Colonic mucosa (tissue), 4 donors: Measurements from ENCODE around the gene VARS2. TPM values are rescaled to one million over a fixed set of nuclear protein-coding genes. Genes with fewer than 3 reads are reported as not detected.

Source experiments
- DNase-seq: peaks from one replicate; pipeline ENCODE4 v3.0.0-alpha.2; 2020
- H3K27ac ChIP-seq: fragments of 200-600 bp; one replicate; pipeline ENCODE4 v1.8.0; 2021
- H3K27me3 ChIP-seq: fragments of 200-600 bp; one replicate; pipeline ENCODE4 v1.8.0; 2021
- H3K36me3 ChIP-seq: fragments of 200-600 bp; one replicate; pipeline ENCODE4 v1.8.0; 2021
- H3K4me1 ChIP-seq: fragments of 200-600 bp; one replicate; pipeline ENCODE4 v1.8.0; 2021; ENCODE audit warnings: mild to moderate bottlenecking
- H3K4me3 ChIP-seq: fragments of 200-600 bp; one replicate; pipeline ENCODE4 v1.8.0; 2021
- H3K9ac ChIP-seq, 2 donors: one replicate each; pipeline ENCODE4 v1.7.0; 2013; ENCODE audit warnings: control low read depth in 2 of 2, low read depth in 2 of 2, low read length in 2 of 2
- H3K9me3 ChIP-seq: fragments of 200-600 bp; one replicate; pipeline ENCODE4 v1.8.0; 2021
- CTCF ChIP-seq: fragments of 200-600 bp; IDR thresholded peaks from one replicate; pipeline ENCODE4 v1.8.0; 2022; ENCODE audit warnings: antibody characterized with exemption, mild to moderate bottlenecking
- intact Hi-C: fragments of 100-400 bp; cut with DNase I; formaldehyde crosslinking; loops from one replicate; pipeline ENCODE4 v1.14.1; 2022
- total RNA-seq, 2 donors: library from RNA; stranded (reverse); fragmentation: NEBNext Ultra II Directional in 1 of 2; extraction: Animal tissue kit (Norgen Biotek cat#: 25700) in 1 of 2; gene quantifications; one replicate each; pipeline ENCODE4 v1.2.1, GENCODE V29; 2021
- donor health status: healthy.
- donor health status: DM: no; HTN: no; CAD: no.
- donor health status: DM: no; HTN: no; CAD: no.

VARS2 gene
- total RNA-seq, 2 donors from 2014 or later: 27.5 to 55.6 TPM

GRCh38 chr6:30938730-30939129 lies 24.7 kb downstream of the VARS2 start:
- Histone ChIP-seq H3K9ac (no peak overlapping the region), H3K9me3 (no peaks in the 10 kb centered on the region), H3K27me3 (no peaks in the 10 kb centered on the region), H3K4me3 (no peak overlapping the region), H3K36me3 (no peaks in the 10 kb centered on the region), H3K4me1 (no peaks in the 10 kb centered on the region), H3K27ac (no peak overlapping the region)
- intact Hi-C loops: no loop called here
- TF ChIP-seq CTCF: no peak
- DNase-seq: no peak

- no peak for DNase-seq
- Histone ChIP-seq H3K27me3 (no peaks in the 10 kb centered on the region), H3K9ac (no peak overlapping the region), H3K4me3 (no peak overlapping the region), H3K9me3 (no peaks in the 10 kb centered on the region), H3K36me3 (no peaks in the 10 kb centered on the region), H3K27ac (no peak overlapping the region), H3K4me1 (no peaks in the 10 kb centered on the region)
- intact Hi-C loops: no loop called here
- no peak for TF ChIP-seq CTCF
Observed at GRCh38 chr6:30939473-30939872, 25.4 kb downstream of the VARS2 start.

GRCh38 chr6:30940361-30940986 lies 26.4 kb downstream of the VARS2 start, which contains the start of gene MUCL3:
TSS of gene MUCL3 (plus strand) at chr6:30940973. CDS start at chr6:30941000, 27 bp downstream.
- Histone ChIP-seq H3K4me1 (no peaks in the 10 kb centered on the region), H3K27me3 (no peaks in the 10 kb centered on the region), H3K4me3 (no peak within 1 kb of the TSS), H3K9ac (no peak within 1 kb of the TSS), H3K27ac (no peak within 1 kb of the TSS), H3K36me3 (no peaks in the 10 kb centered on the region), H3K9me3 (no peaks in the 10 kb centered on the region)
- no peak for TF ChIP-seq CTCF
- intact Hi-C loops: no loop called here
- peak; percentile 25 for DNase-seq

- H3K36me3 ChIP-seq: no peaks in the 10 kb centered on the region
- H3K9me3 ChIP-seq: no peaks in the 10 kb centered on the region
- H3K27ac ChIP-seq: no peak overlapping the region
- peak; percentile 79 for DNase-seq
- no peaks in the 10 kb centered on the region for H3K4me1 ChIP-seq
- H3K4me3 ChIP-seq: no peak overlapping the region
- TF ChIP-seq CTCF: no peak
- intact Hi-C loops: no loop called here
- H3K27me3 ChIP-seq: no peaks in the 10 kb centered on the region
- H3K9ac ChIP-seq: no peak overlapping the region
Observed at GRCh38 chr6:30942338-30943060, 28.5 kb downstream of the VARS2 start.

GRCh38 chr6:30944051-30944450 lies 30.0 kb downstream of the VARS2 start:
- Histone ChIP-seq H3K9ac (no peak overlapping the region), H3K4me1 (no peaks in the 10 kb centered on the region), H3K27me3 (no peaks in the 10 kb centered on the region), H3K27ac (no peak overlapping the region), H3K36me3 (no peaks in the 10 kb centered on the region), H3K4me3 (no peak overlapping the region), H3K9me3 (no peaks in the 10 kb centered on the region)
- intact Hi-C loops: no loop called here
- no peak for TF ChIP-seq CTCF
- no peak for DNase-seq
